GM21576 (cell line): ENCODE data around the gene NEO1.

Experiments used
- ATAC-seq: cut with Tn5 transposase; IDR thresholded peaks from one replicate; pipeline ENCODE4 v1.9.1; 2021; ENCODE audit warnings: mild to moderate bottlenecking, moderate library complexity; ENCODE audit not compliant: unreplicated experiment

The NEO1 gene, protein sequence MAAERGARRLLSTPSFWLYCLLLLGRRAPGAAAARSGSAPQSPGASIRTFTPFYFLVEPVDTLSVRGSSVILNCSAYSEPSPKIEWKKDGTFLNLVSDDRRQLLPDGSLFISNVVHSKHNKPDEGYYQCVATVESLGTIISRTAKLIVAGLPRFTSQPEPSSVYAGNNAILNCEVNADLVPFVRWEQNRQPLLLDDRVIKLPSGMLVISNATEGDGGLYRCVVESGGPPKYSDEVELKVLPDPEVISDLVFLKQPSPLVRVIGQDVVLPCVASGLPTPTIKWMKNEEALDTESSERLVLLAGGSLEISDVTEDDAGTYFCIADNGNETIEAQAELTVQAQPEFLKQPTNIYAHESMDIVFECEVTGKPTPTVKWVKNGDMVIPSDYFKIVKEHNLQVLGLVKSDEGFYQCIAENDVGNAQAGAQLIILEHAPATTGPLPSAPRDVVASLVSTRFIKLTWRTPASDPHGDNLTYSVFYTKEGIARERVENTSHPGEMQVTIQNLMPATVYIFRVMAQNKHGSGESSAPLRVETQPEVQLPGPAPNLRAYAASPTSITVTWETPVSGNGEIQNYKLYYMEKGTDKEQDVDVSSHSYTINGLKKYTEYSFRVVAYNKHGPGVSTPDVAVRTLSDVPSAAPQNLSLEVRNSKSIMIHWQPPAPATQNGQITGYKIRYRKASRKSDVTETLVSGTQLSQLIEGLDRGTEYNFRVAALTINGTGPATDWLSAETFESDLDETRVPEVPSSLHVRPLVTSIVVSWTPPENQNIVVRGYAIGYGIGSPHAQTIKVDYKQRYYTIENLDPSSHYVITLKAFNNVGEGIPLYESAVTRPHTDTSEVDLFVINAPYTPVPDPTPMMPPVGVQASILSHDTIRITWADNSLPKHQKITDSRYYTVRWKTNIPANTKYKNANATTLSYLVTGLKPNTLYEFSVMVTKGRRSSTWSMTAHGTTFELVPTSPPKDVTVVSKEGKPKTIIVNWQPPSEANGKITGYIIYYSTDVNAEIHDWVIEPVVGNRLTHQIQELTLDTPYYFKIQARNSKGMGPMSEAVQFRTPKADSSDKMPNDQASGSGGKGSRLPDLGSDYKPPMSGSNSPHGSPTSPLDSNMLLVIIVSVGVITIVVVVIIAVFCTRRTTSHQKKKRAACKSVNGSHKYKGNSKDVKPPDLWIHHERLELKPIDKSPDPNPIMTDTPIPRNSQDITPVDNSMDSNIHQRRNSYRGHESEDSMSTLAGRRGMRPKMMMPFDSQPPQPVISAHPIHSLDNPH (N-terminal part only)

DNA sequence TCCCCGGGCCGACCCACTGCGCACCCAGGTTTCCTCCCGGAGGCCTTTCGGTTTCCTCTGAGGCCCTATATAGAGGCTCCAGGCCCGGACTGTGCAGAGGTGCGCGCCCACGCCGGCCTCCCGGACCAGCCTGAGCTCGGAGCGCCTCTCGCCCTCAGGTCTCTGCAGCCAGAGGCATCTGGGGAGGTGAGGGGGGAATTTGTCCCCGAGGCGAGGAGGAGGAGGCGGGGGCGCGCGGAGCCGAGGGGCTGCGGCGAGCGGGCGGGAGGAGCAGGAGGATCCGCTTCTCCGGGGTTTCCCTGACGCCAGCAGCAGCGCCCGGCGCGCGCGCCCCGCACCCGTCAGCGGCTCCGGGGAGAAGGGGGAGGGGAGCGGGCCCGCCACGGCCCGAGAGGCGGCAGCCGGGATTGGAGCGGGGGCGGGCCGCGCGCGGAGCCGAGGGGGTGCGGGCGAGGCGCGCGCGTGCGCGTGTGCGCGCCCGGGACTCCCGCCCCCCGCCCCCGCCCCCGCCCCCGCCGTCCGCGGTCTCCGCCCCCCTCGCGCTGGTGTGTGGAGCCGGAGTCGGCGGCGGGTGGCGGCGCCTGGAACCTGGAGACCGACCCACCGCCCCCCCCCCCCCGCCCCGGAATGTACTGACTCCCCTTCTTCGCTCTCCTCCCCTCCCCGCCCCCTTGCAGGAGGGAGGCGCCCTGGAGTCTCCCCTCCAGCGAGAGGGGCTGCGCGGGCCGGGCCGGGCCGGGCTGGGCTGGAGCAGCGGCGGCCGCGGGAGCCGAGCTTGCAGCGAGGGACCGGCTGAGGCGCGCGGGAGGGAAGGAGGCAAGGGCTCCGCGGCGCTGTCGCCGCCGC is at the start of gene NEO1:
NEO1 (plus strand) TSS at position 657 of the 846 bp plus-strand sequence. CDS start 213 bp downstream, outside the sequence.
- ATAC-seq, result peak; percentile 49

GRCh38 chr15:73004462-73004861 is 47.8 kb upstream of the NEO1 start:
- no peak for ATAC-seq

DNA sequence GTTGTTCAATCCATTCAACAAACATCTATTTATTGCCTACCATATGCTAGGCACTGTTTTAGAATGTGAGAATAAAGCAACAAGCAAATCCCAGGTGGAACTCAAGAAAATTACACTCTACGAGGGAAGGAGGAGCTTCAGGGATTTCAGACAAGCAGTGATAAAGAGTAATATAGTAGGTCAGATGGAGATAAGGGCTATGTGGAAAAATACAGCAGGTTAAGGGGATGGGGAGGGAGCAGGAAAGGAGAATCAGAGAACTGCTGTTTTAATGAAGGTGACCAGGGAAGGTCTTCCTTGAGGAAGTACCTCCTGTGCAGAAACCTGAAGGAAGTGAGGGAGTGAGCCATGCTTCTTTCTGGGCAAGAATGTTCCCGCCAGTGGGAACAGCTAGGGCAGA is 47.2 kb upstream of the NEO1 start:
- no peak for ATAC-seq

GRCh38 chr15:73005446-73005845 is 46.8 kb upstream of the NEO1 start:
- ATAC-seq, result no peak

GRCh38 chr15:73006523-73006922 is 45.7 kb upstream of the NEO1 start:
- no peak for ATAC-seq

GRCh38 chr15:73009066-73010056 is 42.9 kb upstream of the NEO1 start:
- no peak for ATAC-seq

DNA sequence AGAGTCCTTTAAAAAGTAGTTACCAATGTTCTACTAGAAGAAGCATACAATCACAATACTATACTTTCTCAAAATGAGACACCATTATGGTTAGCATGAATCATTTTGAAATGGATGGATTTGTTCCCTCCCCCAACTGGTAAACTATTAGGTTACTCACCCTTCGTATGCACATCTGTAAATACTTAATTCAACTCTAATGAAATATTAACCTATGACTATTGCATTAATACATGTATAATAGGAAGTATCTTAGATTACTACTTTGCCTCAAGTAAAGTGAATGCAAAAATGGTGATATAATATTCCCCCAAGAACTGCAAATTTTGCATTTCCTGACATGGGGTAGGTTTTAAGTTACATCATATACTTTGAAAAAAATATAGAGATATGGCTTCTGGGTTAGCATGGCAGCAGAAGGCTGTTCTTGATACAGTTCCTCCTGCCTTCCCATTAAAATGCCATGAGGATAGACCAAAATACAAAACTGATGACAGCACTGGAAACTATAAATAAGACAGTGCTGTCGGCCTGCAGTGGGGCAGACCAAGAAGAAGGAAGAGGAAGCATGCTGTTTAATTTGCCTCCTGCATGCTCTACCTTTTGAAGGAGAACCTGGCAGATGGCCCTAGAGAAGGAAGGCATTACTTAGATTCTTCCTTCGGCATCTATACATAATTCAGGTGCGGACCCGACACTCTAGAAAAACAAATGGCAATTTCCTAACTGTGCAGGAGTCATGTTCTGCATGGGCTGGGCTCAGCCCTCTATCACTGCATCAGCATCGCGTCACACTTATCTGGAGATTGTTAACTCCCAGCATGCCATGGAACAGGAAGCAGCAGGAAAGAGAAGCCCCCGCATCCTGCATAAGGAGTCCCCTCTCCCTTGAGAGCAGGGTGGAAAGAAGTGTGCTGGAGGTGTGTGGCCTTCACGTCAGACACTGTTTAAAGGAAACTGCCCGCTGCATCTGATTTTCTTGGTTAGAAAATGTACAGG is 41.8 kb upstream of the NEO1 start:
- no peak for ATAC-seq

GRCh38 chr15:73014904-73015303 is 37.4 kb upstream of the NEO1 start:
- no peak for ATAC-seq

DNA sequence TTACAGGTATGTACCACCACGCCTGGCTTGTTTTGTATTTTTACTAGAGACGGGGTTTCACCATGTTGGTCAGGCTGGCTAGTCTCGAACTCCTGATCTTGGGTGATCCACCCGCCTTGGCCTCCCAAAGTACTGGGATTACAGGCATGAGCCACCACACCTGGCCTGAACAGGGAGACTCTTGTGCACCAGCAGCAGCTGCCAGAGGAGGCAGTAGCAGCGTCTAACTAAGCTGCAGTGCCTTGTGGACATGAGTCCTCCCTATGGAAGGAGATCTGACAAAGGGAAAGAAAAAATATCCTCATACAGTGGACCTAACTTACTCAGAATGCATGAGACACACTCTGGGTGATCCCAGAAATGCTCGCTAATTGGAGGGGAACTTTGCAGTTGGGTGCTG is 36.8 kb upstream of the NEO1 start:
- ATAC-seq, result no peak

DNA sequence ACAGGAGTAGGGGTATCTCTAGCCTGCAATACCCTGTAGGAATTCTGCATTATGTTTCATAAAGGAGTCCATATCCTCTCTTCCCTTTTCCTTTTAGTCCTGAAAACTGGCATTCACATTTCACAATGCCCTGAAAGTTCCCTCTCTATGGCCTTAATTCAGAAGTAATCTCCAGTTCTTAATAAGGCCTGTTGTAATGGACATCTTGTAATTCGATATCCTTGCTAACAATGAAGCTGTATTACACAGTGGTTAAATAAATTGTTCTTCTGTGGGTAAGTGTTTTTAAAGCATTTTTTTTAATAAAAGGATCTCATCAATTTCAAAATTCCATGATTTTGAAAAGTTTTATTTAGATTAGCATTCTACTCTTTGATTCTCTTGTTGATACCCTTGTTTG is 34.3 kb upstream of the NEO1 start:
- no peak for ATAC-seq

- ATAC-seq, result no peak
Observed at GRCh38 chr15:73019154-73019553, 33.1 kb upstream of the NEO1 start.

DNA sequence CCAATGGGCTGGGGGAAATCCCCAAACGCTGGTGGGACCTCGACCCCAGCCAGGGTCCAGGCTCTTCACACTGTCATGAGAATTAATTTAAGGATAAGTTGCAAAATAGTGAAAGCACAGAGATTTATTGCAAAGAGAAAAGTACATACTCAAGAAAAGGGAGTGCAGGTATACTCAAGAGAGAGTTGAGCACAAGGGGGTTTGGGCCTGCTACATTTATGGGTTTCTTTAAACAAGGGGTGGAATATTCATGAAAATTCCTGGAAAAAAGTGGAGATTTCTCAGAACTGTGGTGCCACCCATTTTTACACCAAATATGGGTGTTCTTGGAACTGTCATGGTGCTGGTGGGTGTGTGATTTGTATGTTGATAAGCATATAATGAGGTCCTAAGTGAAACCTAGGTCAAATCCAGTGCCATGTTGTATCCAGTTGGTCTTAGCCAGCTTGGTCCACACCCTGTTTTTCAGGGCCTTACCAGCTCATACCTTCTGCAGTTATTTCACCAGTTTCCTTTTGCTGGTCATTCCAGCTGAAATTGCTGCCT is 32.6 kb upstream of the NEO1 start:
- no peak for ATAC-seq

DNA sequence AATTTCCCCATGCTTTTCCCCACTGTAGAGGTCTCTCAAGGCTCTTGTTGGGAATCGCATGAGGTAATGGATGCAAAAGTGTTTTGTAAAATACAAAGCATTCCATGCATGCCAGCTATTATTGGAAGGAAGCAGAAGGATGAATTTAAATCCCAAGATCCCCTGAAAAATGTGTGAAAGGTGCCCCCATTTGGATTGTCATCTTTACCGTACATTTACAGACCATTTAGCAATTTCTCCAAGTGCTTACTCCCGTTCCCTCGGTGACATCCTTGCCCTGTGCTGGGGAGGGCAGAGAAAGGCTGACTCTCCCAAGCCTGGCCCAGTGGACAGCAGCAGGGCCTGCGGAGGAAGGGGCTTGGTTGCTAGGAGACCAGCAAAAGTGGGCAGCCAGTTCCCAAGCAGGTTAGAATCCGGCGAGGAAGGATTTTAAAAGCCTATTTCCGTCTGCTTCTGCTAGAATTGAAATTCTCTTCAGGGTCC is 31.1 kb upstream of the NEO1 start:
- no peak for ATAC-seq

DNA sequence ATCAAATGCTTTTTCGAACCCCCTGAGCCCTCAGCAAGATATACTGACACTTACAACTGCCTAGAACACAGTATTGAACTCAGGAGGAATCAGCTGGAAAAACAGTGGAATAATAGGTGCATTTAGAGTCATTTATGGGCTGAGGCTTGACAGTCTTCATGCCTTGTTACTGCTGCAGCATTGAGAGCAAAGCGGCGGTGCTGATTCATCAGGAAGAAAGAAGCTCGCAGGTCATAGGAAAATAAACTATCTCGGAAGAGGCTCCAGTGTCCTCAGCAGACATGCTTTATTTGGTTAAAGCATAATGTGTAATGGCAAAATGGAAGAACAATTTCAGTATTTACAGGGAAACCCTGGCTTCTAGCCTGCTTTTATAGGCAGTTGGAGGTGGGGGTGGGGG is 30.1 kb upstream of the NEO1 start:
- no peak for ATAC-seq

GRCh38 chr15:73023071-73023470 is 29.2 kb upstream of the NEO1 start:
- ATAC-seq, result no peak

DNA sequence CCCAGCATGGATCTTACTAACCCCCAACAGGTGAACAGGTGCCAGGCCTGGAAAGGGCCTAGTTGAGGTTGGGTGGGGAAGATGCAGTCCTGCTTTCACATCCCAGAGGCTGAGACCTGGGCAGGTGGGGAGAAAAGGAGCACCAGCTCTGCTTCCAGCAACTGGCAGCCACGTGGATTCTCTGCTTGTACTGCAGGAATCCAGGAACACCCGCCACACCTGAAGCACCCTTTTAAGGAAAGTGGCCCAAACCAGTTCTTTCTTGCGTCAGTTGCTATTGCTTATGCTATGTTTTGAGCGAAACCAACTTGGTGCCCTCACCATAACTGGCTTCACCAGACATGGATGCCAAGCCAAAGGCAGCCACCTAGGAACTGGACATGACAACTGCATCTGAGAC is 28.1 kb upstream of the NEO1 start:
- no peak for ATAC-seq

DNA sequence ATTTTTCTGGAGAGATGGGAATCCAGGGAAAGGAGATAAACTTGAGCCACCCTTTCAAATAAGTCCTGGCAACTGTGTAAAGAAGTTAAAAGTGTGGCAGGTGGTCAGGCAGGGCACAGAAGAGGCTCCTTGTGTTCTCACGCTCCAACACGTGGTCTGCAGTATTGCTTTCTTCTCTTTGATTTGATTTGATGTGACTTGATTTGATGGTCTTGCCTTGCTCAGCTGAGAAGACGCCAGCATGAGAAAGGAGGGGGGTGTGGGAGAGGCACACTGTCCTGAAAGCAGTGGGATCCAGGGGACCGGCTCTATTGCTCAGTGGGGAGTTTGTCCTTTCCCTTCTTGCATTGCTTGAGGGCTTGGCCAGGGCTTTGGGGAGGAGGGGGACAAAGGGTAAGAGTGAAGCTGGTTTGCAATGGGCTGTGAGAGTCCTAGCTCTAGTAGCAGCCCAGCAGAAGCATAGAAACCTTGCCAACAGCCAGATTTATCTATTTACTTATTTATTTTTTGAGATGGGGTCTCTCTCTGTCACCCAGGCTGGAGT is 25.7 kb upstream of the NEO1 start:
- no peak for ATAC-seq
